Astrocyte of the spinal cord (primary cell): Measurements from ENCODE around the gene GRK7.

Source experiments
- DNase-seq: peaks from one replicate; pipeline ENCODE4 v3.0.0; 2011; ENCODE audit warnings: low read depth, low spot score
- H3K4me3 ChIP-seq: 2 replicates; pipeline ENCODE4 v1.5.1; 2011; ENCODE audit warnings: low read depth, mild to moderate bottlenecking, low read length, moderate library complexity
- CTCF ChIP-seq: IDR thresholded peaks from 2 replicates; pipeline ENCODE4 v1.5.1; 2012; ENCODE audit warnings: low read depth, mild to moderate bottlenecking, low read length, inconsistent platforms
- in situ Hi-C: cut with HindIII; loops from 2 replicates; pipeline ENCODE4 v1.10.0; 2017; ENCODE audit warnings: low sequenced_read_pairs

GRK7 gene

GRCh38 chr3:141804447-141804777 is 41.2 kb downstream of the GRK7 start:
- in situ Hi-C loops, result no loop called here
- no peak for TF ChIP-seq CTCF
- DNase-seq, result no peak
- no peak overlapping the region for H3K4me3 ChIP-seq

GRCh38 chr3:141804778-141805639 is 41.8 kb downstream of the GRK7 start:
- no peak overlapping the region for H3K4me3 ChIP-seq
- in situ Hi-C loops, result no loop called here
- DNase-seq, result no peak
- no peak for TF ChIP-seq CTCF

- in situ Hi-C loops, result no loop called here
- no peak overlapping the region for H3K4me3 ChIP-seq
- DNase-seq, result no peak
- TF ChIP-seq CTCF, result no peak
These were observed 44.2 kb downstream of the GRK7 start for GRCh38 chr3:141807277-141808033.

- H3K4me3 ChIP-seq, result no peak overlapping the region
- TF ChIP-seq CTCF, result no peak
- in situ Hi-C loops, result no loop called here
- DNase-seq, result no peak
These were observed 45.4 kb downstream of the GRK7 start for GRCh38 chr3:141808586-141808985.

- TF ChIP-seq CTCF, result no peak
- in situ Hi-C loops, result no loop called here
- DNase-seq, result no peak
- no peak overlapping the region for H3K4me3 ChIP-seq
These were observed 47.0 kb downstream of the GRK7 start for GRCh38 chr3:141810161-141810560.

- TF ChIP-seq CTCF, result no peak
- no peak for DNase-seq
- in situ Hi-C loops, result no loop called here
- no peak overlapping the region for H3K4me3 ChIP-seq
These were observed 48.1 kb downstream of the GRK7 start for GRCh38 chr3:141811348-141811747.
